Upper lobe of left lung (tissue), 4 donors: ENCODE results near the gene LMTK3.

Source experiments
- EP300 ChIP-seq, 4 donors: sonication (generic); formaldehyde crosslinking; IDR thresholded peaks; one replicate each; pipeline ENCODE4 v1.5.1; 2017; ENCODE audit warnings: antibody characterized with exemption in 4 of 4, control low read depth in 2 of 4
- POLR2A ChIP-seq, 4 donors: fragments of 450-650 bp; IDR thresholded peaks; one replicate each; pipeline ENCODE4 v1.5.1; 2016 to 2017; ENCODE audit warnings: antibody characterized with exemption in 4 of 4, mild to moderate bottlenecking in 2 of 4
- POLR2AphosphoS5 ChIP-seq, 2 donors: sonication (generic); formaldehyde crosslinking; IDR thresholded peaks; one replicate each; pipeline ENCODE4 v1.5.1; 2017; ENCODE audit warnings: antibody characterized with exemption in 2 of 2
- TF ChIP-seq, protein P1 (sequence below), 6 experiments: fragments of 450-650 bp in 4 of 6; fragments of 200-600 bp in 2 of 6; sonication (generic) in 2 of 6; IDR thresholded peaks; one replicate each; pipeline ENCODE4 v1.5.1; 2016 to 2019; ENCODE audit warnings: antibody characterized with exemption in 6 of 6

DNA sequence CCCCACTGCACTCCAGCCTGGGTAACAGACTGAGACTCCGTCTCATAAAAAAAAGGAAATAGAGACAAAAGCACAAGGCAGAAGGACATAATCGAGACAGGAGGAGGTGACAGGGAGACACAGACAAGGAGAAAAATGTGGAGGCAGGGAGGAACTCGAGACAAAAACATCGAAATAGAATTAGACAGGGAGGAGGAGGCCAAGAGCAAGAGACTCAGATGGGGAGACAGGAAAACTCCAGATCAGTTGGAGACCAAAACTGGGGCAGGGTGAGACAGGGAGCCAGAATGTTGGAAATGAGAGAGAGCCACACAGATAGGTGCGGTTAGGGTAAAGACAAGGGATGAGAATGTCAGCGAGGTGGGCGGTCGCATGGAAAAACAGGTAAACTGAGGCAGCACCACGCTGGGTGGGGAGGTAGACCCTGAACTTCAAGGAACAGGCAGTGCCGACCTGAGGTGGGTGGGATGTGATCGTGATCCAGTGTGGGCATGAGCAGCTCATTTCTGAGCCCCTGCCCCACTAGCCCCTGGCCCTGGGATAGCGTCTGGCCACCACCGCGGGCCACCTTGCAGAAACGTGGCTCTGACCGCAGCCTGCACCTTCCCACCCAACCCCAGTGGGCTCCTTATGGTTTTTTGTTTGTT is 27.3 kb downstream of the LMTK3 start:
- TF ChIP-seq, protein P1, sequence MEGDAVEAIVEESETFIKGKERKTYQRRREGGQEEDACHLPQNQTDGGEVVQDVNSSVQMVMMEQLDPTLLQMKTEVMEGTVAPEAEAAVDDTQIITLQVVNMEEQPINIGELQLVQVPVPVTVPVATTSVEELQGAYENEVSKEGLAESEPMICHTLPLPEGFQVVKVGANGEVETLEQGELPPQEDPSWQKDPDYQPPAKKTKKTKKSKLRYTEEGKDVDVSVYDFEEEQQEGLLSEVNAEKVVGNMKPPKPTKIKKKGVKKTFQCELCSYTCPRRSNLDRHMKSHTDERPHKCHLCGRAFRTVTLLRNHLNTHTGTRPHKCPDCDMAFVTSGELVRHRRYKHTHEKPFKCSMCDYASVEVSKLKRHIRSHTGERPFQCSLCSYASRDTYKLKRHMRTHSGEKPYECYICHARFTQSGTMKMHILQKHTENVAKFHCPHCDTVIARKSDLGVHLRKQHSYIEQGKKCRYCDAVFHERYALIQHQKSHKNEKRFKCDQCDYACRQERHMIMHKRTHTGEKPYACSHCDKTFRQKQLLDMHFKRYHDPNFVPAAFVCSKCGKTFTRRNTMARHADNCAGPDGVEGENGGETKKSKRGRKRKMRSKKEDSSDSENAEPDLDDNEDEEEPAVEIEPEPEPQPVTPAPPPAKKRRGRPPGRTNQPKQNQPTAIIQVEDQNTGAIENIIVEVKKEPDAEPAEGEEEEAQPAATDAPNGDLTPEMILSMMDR (IDR thresholded peaks at IDR 0.05), result no peak
- no peak for TF ChIP-seq EP300 (IDR thresholded peaks at IDR 0.05)
- no peak for TF ChIP-seq POLR2AphosphoS5 (IDR thresholded peaks at IDR 0.05)
- no peak for TF ChIP-seq POLR2A (IDR thresholded peaks at IDR 0.05)
